ENCODE data around the gene SENP6. TPM values are rescaled to one million over a fixed set of nuclear protein-coding genes. Genes with fewer than 3 reads are reported as not detected.
A peak's percentile ranks its signal among the peaks of the same experiment; 100 is the strongest.

The SENP6 gene
- total and polyA plus RNA-seq, 2 donors (not counting 1 experiment from before 2014, with no cell fraction given): 30.8 to 161 TPM

- H3K4me2 ChIP-seq (replicated peaks; ENCODE audit: low read depth, low read length, poor library complexity, severe bottlenecking): peak overlapping the region; percentile 49
- H3K4me1 ChIP-seq (ENCODE audit: control insufficient read depth in 2 of 2, insufficient read depth in 2 of 2, low read length in 2 of 2): peaks cover 61 to 70% of the 10 kb centered on the region in 2 donors
- CTCF ChIA-PET: interaction anchor here (2.3 kb wide), 1 partner anchor 10 kb away, joined by 9 read pairs; no protein-coding TSS in a partner anchor
Observed at GRCh38 chr6:75612434-75612833, 10.8 kb downstream of the SENP6 start.

GRCh38 chr6:75613056-75613501 is 11.4 kb downstream of the SENP6 start:
- H3K9ac ChIP-seq (ENCODE audit: low read length): no peak overlapping the region
- H3K4me1 ChIP-seq (ENCODE audit: control insufficient read depth in 2 of 2, insufficient read depth in 2 of 2, low read length in 2 of 2): peaks cover 55 to 71% of the 10 kb centered on the region in 2 donors
- POLR2A ChIA-PET: no interaction called here
- H3K9me3 ChIP-seq (ENCODE audit: control extremely low read depth in 1 of 3, control insufficient read depth in 2 of 3, insufficient read depth in 1 of 3, low read length in 2 of 3): no peaks in the 10 kb centered on the region
- no peak for TF ChIP-seq EZH2 (IDR thresholded peaks at IDR 0.05; ENCODE audit: borderline replicate concordance, insufficient read depth, low read depth, low read length, poor library complexity, severe bottlenecking)
- TF ChIP-seq CTCF (IDR thresholded peaks at IDR 0.05): no peak
- peaks cover 100% of the 10 kb centered on the region for H3K79me2 ChIP-seq (ENCODE audit: control insufficient read depth, insufficient read depth, low read length)
- H3K9me3 Mint-ChIP-seq (ENCODE audit: insufficient read depth): no peaks in the 10 kb centered on the region
- peaks cover 83% of the 10 kb centered on the region for H4K20me1 ChIP-seq (ENCODE audit: control insufficient read depth, insufficient read depth, low read length, poor library complexity, severe bottlenecking)
- ATAC-seq (ENCODE audit: low read depth) (no peak), DNase-seq (no peak)
- H3K27me3 Mint-ChIP-seq: no peaks in the 10 kb centered on the region
- peak overlapping the region in 1 of 2 donors; percentile 17 for H3K27ac ChIP-seq (ENCODE audit: low read length in 2 of 2)
- H3K4me3 Mint-ChIP-seq: peak overlapping the region; percentile 64
- no peaks in the 10 kb centered on the region for H3K36me3 ChIP-seq (replicated peaks in 1 of 2; ENCODE audit: control extremely low read depth in 1 of 2, control insufficient read depth in 1 of 2, extremely low read depth in 1 of 2, insufficient read depth in 2 of 2, low read length in 1 of 2)
- H3K4me1 Mint-ChIP-seq: peaks cover 80% of the 10 kb centered on the region
- peak overlapping the region; percentile 38 for H3K4me2 ChIP-seq (replicated peaks; ENCODE audit: low read depth, low read length, poor library complexity, severe bottlenecking)
- intact Hi-C loops (cut with micrococcal nuclease): no loop called here
- H2AFZ ChIP-seq (ENCODE audit: insufficient read depth, low read depth, low read length, poor library complexity, severe bottlenecking): no peak overlapping the region
- H3K4me3 ChIP-seq (ENCODE audit: control extremely low read depth in 1 of 5, extremely low read depth in 1 of 5, insufficient read depth in 1 of 5, low read depth in 2 of 5, low read length in 4 of 5): no peak overlapping the region
- WGBS (ENCODE audit: insufficient coverage): no CpG with 5 or more reads among the region's 4 CpGs
- no peaks in the 10 kb centered on the region for H3K27me3 ChIP-seq (replicated peaks in 1 of 4; ENCODE audit: control extremely low read depth in 1 of 4, control insufficient read depth in 3 of 4, insufficient read depth in 4 of 4, low read length in 3 of 4)
- no peak overlapping the region for H3K27ac Mint-ChIP-seq
- CTCF ChIA-PET: interaction anchor here (2.3 kb wide), 1 partner anchor 10 kb away, joined by 9 read pairs; no protein-coding TSS in a partner anchor

More at GRCh38 chr6:75612434-75612833, 10.8 kb downstream of the SENP6 start:
- H3K79me2 ChIP-seq (ENCODE audit: control insufficient read depth, insufficient read depth, low read length): peaks cover 100% of the 10 kb centered on the region
- WGBS (ENCODE audit: insufficient coverage): no CpG with 5 or more reads among the region's 3 CpGs
- no peak overlapping the region for H2AFZ ChIP-seq (ENCODE audit: insufficient read depth, low read depth, low read length, poor library complexity, severe bottlenecking)
- no peaks in the 10 kb centered on the region for H3K9me3 ChIP-seq (ENCODE audit: control extremely low read depth in 1 of 3, control insufficient read depth in 2 of 3, insufficient read depth in 1 of 3, low read length in 2 of 3)
- H3K36me3 ChIP-seq (replicated peaks in 1 of 2; ENCODE audit: control extremely low read depth in 1 of 2, control insufficient read depth in 1 of 2, extremely low read depth in 1 of 2, insufficient read depth in 2 of 2, low read length in 1 of 2): no peaks in the 10 kb centered on the region
- Mint-ChIP-seq H3K27ac (no peak overlapping the region), H3K9me3 (ENCODE audit: insufficient read depth) (no peaks in the 10 kb centered on the region), H3K4me3 (peak overlapping the region; percentile 64), H3K27me3 (no peaks in the 10 kb centered on the region), H3K4me1 (peaks cover 81% of the 10 kb centered on the region)
- H3K27me3 ChIP-seq (replicated peaks in 1 of 4; ENCODE audit: control extremely low read depth in 1 of 4, control insufficient read depth in 3 of 4, insufficient read depth in 4 of 4, low read length in 3 of 4): no peaks in the 10 kb centered on the region
- intact Hi-C loops (cut with micrococcal nuclease): no loop called here
- peaks cover 78% of the 10 kb centered on the region for H4K20me1 ChIP-seq (ENCODE audit: control insufficient read depth, insufficient read depth, low read length, poor library complexity, severe bottlenecking)
- ATAC-seq (ENCODE audit: low read depth): no peak
- H3K4me3 ChIP-seq (ENCODE audit: control extremely low read depth in 1 of 5, extremely low read depth in 1 of 5, insufficient read depth in 1 of 5, low read depth in 2 of 5, low read length in 4 of 5): no peak overlapping the region
- POLR2A ChIA-PET: no interaction called here
- peak overlapping the region; percentile 7 for H3K9ac ChIP-seq (ENCODE audit: low read length)
- no peak for DNase-seq
- TF ChIP-seq CTCF (IDR thresholded peaks at IDR 0.05) (no peak), EZH2 (IDR thresholded peaks at IDR 0.05; ENCODE audit: borderline replicate concordance, insufficient read depth, low read depth, low read length, poor library complexity, severe bottlenecking) (no peak)
- H3K27ac ChIP-seq (ENCODE audit: low read length in 2 of 2): no peak overlapping the region

All from B cell (primary cell).